Activated CD8-positive, alpha-beta memory T cell treated with anti-CD3 and anti-CD28 coated beads, Interleukin-2, amount 50 U/mL, for 1 hour (primary cell): ENCODE results near the gene CUX1.
"Not testable (repeated sequence)": the region's sequence is repeated elsewhere in the genome, so short reads cannot be mapped to it uniquely, and the experiment has no call there.

Source experiments
- DNase-seq: peaks from one replicate; pipeline ENCODE4 v3.0.0-alpha.2; 2020; ENCODE audit errors: extremely low read depth

CUX1 gene

DNA sequence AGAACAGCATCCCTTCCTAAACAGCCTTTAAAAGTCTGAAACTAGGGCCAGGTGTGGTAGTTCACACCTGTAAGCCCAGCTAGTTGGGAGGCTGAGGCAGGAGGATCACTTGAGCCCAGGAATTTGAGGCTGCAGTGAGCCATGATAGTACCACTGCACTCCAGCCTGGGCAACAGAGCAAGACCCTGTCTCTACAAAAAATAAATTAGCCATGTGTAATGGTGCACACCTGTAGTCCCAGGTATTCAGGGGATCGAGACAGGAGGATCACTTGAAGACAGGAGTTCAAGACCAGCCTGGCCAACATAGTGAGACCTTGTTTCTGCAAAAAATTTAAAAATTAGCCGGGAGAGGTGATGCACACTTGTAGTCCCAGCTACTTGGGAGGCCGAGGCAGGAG lies 325.0 kb downstream of the CUX1 start:
- not testable (repeated sequence) for DNase-seq

DNA sequence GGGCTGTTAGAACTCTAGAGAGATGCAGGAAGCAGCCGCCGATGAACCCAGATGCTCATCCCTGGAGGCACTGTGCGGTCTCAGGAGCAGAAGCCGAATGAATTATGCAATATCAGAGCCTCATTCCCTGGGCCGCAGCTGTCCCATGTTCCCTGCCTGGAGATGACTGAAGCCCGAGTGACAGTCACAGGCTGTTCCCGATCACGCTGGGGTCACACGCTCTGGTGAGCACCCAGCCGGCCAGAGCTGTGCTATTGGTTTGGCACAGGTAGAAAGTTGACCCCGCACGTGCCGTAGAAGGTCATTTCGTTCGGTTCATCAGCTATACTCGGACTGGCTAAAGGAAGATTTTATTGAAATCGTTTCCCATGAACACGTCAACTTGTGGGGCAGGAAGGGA lies 328.7 kb downstream of the CUX1 start:
- no peak for DNase-seq

DNA sequence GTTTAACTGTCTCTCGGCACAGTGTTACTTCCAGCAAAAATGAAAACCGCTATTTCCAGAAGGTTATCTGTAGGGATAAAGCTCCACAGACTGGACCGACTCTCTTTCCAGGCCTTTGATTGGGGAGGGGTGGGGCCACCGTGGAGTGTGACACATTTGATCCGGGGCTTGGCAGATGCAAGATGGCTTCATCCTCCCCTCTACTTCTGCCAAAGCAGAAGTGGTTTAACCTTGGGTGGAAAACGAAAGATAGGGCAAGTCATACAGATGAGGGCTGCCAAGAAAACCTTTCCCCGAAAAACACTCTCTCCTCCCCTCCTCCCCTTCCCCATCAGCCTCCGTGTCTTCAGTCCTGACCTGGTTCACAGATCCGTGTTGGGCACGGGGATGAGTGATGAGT lies 329.6 kb downstream of the CUX1 start:
- DNase-seq: no peak

DNA sequence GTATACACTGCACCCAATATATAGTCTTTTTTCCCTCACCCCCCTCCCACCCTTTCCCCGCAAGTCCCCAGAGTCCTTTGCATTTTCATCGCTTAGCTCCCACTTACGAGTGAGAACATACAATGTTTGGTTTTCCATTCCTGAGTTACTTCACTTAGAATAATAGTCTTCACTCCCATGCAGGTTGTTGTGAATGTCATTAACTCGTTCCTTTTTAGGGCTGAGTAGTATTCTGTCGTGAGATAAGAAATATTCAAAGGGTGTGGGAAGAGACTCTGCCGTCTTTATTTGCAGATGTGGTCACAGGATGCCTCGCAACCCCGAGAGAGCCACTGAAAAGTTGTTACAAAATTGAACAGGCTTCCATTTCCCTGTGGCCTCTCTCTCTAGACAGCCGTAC lies 331.4 kb downstream of the CUX1 start:
- no peak for DNase-seq

DNA sequence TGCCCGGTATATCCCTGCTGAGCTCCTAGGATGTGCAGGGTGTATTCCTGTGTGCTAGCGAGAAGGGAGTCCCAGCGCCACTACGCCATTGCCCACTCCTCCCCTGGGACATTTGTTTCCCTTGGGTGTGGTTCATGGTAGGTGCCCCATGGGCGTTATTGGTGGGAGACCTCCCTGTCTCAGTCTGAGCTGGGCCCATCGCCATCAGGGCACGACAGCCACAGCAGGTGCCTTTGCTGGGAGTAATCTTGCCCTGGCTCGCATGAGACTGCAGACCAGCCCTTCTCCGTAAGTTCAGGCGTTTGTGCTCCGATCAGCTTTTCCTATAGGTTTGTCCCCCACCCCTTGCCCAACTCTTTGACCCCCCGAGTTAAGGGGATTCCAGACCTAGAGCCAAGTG lies 332.0 kb downstream of the CUX1 start:
- DNase-seq: no peak

DNA sequence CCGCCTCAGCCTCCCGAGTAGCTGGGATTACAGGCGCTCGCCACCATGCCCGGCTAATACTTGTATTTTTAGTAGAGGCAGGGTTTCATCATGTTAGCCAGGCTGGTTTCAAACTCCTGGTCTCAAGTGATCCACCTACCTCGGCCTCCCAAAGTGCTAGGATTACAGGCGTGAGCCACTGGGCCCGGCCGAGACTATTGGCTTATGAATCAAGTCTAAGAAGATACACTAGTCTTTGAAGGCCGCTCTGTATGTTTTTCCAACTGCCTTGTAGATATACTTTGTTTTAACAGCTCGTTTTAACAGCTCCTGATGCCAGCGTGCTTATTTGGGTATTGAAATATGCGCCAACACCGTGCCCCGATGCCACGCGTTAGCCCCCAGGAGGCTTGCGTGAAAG lies 332.8 kb downstream of the CUX1 start:
- no peak for DNase-seq

DNA sequence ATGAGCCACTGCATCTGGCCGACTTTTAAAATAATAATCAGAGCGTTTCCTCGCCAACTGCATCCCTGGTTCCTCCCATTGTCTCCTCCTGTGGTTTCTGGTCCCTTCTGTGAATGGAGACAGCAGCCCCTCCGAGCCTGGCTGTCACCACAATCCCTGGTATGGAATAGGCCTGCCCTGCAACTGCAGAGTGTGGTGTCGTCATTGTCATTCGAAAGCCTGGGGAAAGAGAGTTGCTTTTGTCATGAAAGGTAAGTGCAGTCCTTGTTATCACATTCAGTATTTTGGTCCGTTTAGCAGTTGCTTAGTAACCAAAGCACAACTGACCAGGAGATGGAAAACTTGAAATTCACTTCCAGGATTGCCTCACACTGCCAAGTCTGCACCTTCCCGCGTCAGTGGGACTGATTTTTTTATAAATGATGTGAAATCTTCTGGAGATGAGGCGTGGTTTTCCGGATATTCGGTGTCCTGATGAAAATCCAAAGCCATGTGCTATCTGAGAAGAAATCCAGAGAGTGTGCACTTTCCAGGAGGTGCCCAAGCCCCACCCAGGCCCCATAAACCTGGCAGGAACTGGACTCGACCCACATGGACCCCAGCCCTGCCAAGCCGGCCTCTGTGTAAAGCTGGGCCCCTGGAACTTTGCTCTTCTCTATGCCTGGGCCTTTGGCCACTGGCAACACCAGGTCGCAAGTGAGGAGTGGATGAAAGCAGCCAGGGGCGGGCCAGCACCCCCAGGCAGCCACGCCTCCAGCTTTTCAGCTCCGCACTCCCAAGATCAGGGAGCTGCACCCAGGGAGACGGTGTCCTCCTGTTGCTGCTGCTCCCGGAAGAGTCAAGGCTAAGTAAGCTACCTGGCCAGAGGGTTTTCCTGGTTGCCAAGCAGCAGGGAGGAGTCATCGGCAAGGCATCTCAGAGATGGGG lies 335.5 kb downstream of the CUX1 start:
- no peak for DNase-seq

DNA sequence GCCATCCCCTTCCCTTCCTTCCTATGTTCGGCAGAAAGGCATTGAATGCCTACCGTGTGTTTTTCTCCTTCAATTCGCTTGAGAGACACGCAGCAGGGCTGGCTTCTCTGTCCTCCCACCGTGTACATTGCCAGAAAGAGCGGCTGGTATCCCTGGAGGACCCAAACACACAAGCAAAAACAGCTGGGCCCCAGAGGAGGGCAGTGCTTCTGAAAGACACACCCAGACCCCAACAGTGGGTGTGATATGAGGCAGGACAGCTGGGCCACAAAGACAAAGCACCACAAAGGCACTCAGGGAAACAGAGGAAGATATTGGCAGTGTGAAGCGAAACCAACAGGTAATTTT lies 336.1 kb downstream of the CUX1 start:
- no peak for DNase-seq

DNA sequence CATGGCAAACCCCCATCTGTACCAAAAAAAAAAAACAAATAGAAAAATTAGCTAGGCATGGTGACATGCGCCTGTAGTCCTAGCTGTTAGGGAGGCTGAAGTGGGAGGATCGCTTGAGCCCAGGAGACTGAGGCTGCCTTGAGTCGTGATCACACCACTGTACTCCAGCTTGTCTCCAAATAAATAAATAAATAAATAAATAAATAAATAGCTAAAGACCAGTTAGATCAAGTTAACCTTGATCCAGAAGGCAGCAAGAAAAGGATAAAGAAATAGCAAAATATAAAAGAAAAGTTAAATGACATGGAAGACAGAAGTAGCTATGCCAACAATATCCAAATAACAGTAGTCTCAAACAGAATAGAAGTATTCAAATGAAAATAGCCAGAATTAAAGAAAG lies 337.0 kb downstream of the CUX1 start:
- no peak for DNase-seq

DNA sequence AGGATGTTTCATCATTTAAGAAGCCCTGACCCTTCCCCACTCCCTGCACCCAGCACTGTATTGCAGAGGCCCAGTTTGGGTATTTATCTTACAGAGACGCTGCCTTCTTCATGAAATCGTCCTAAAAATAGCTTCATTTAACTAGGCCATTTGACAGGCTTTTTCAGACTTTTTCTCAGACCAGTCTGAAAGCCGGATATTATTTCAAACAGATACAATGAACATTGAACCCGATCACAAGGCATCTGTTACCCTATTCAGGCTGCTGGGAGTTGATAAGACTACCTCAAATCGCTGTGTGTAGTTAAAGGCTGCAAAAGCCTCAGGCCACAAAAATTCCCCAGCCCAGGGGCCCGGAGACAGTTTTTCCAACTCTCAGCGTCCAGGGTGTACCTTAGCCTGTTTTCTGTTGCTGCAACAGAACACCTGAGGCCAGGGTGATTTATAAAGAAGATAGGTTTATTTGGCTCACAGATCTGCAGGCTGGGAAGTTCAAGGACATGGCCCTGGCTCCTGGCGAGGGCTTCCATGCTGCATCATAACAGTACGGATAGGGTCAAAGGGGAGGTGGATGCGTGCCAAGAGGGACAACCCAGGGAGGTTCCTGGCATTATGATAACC lies 338.5 kb downstream of the CUX1 start:
- DNase-seq: no peak

DNA sequence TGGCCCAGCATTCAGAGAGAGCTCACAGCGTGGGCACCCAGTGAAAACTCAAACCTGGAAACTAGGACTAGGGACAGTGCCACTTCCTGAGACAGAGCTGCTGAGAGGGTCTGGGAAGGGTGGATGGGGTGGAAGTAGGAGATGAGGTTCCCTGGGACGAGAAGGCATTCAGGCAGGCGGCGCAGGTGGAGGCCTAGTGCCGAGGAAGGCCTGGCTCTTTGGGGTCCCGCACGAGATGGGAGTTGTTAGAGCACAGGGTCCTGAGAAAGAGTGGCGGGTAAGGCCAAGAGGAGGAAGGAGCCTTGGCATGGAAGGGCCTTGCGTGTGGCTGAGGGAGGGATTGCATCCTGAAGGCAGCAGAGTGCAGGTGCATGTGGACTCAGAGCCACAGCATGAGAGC lies 339.4 kb downstream of the CUX1 start:
- DNase-seq: no peak

DNA sequence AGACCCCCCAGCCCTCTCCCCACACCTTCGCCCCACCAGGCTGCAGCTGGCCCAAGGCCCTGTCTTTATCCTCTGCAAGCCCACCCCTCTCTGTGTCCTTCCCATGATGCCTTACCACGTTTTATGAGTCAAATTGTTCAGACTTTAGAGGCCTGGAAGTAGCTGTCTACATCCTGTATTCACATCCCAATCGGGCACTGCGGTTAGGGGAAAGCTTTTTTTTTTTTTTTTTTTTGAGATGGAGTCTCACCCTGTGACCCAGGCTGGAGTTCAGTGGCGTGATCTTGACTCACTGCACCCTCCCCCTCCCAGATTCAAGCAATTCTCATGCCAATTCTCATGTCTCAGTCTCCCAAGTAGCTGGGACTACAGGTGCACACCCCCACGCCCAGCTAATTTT lies 347.7 kb downstream of the CUX1 start:
- no peak for DNase-seq

DNA sequence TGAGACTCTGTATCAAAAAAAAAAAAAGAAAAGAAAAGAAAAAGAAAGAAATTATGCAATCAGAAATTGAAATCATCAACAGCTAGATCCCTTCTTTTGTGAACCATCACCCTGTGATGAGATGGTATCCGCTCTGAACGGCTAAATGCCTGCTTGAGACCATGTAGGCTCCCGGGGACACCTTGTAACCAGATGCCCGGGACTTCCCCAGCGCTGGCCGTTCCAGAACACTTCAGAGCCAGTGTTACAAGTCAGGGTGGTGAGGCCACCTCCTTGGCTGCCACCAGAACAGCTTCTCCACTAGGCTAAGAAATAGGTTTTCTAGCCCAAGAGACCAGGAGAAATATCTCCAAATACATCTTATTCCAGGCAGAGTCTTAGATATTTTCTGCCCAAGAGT lies 349.8 kb downstream of the CUX1 start:
- DNase-seq: no peak

DNA sequence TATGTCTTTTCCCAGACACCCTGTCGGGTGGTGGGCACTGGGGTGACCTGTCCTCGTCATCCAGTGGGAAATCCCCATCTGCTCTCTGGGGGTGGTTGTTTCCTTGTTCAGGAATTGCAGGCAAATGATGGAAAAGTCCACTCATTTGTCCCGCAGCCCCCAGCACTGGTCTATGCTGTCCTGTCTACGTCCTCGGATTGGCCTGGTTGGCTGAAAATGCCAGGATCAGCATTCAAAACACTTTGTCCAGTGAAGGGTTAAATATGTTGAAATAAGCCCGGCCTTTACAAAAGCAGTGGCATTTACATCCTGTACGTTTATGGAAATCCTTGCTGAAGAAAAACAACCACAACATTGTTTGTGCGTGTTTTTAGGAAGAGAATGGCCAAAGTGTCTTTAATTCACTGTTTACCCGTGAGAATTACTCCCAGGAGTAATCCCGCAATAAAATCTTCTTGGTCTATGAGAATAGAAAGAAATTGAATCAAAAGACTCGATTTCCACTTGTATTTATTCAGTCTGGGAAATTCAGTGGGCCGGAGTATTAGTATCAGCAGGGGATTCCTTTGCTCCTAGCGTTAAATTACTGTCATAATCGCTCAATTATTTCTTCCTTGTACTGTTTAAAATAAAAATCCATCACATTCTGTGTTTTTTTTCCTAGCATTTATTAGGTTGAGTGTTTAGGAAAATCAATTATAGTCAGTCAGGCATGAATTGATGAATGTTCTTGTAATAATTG lies 352.4 kb downstream of the CUX1 start:
- no peak for DNase-seq

DNA sequence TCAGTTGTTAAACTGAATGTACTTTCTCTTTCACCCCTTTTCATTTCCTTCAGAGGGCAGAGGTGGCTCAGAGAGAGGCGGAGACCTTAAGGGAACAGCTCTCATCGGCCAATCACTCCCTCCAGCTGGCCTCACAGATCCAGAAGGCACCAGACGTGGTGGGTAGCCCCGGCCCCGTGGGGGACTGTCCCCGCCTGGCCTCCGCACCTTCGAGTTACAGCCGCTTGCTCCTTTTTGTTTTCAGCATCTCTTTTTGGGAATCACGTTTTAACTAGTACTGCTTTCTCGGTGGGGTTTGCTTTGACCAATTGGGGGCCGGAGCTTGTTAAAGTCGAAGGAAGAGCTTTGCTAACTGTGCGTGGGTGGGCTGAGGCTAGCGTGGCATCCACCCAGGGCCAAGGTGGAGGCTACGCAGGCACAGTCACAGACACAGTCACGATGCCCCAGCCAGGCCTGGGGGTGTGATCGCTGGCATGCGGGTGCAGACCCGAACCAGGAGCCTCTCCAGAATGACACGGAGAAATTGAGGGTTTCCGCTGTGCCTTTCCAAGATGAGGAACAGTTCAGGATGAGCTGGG lies 353.1 kb downstream of the CUX1 start:
- DNase-seq: no peak

DNA sequence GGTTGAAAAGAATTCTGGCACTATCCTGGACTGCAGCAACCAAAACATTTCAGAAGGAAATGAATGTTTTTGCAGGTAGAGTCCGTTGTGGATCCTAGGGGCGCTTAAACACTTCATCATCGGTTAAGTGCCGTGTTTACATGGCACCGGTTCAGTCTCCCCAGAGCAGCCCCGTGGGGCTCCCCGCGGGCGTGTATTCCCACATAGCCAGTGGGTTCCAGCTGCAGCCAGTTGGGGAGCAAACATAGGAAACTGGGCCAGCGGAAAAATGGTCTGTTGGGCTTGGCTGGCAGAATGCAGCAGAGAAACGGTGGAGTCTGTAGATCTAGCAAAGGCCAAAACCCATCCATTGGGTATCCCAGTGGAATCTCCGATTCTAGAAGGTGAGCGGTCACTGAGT lies 356.2 kb downstream of the CUX1 start:
- no peak for DNase-seq

DNA sequence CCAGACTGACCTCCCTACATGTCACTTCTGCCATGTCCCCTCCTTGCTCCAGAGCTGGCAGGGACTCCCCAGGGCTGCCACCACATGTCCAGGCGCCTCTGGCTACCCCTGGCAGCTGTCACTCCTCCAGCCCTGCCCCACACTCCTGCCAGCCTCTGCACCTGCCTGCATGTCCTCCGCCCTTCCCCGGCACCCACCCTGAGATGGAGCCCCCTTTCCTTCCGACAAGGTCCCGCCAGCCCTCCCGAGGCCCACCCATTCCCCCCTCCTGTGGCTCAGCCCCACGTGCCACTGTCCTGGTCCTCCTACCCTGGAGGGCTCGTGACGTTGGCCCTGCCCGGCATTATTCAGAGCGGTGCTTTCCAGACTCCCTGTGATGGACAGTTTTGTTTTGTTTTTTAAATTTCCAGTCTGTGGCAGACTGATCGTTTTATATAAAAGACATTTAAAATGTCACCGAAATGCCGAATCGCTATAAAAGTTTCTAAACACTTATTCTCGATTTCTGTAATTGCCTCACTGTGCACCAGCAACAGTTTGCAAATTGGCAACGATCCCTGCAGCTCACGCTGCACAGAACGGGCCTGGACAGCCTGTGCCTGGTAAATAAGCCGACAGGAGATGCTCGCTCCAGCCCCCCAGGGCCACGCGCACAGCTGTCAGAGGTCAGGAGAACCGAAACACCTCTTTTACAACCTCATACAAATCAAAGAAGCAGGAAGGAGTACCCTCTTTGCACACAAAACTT lies 358.2 kb downstream of the CUX1 start:
- DNase-seq: no peak

DNA sequence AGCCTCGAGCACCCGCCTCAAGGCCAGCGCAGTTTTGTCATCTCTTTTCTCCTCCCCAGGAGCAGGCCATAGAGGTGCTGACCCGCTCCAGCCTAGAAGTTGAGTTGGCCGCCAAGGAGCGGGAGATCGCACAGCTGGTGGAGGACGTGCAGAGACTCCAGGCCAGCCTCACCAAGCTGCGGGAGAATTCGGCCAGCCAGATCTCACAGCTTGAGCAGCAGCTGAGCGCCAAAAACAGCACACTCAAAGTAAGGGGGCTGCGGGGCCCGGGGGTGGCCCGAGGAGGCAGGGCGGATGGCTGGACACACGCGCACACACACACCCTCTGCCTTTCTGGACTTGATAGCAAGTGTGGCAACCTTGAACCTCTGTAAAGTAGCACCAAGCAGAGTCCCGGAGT lies 361.0 kb downstream of the CUX1 start:
- DNase-seq: no peak

DNA sequence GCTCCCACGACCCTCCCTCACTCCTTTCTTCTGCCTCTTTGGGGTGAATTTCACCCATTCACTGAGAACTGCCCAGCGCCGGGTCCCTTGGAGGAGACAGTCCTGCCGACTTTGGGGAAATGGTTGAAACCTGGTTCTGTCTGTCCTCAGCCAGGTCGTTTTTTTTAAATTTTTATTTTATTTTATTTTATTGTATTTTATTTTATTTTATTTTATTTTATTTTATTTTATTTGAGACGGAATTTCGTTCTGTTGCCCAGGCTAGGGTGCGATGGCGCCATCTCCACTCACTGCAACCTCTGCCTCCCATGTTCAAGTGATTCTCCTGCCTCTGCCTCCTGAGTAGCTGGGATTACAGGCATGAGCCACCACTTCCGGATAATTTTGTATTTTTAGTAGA lies 363.3 kb downstream of the CUX1 start:
- no peak for DNase-seq

DNA sequence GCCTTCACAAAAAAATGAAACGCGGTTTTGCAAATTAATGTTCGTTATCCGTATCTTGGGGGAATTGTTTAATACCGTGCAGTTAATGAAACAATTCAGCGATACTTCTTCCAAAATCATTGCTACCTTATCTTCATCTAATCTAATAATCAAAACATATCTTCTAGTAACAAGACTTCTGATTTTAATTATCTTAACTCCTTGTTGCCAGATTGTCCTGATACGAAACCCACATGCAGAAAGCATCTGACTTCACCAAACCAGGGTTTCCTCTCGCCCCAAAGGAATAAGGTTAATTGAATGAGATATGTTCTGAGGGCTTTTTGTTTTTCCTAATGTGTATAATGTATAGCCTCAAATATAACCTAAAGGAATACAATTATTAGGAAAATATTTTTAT lies 364.1 kb downstream of the CUX1 start:
- DNase-seq: no peak

DNA sequence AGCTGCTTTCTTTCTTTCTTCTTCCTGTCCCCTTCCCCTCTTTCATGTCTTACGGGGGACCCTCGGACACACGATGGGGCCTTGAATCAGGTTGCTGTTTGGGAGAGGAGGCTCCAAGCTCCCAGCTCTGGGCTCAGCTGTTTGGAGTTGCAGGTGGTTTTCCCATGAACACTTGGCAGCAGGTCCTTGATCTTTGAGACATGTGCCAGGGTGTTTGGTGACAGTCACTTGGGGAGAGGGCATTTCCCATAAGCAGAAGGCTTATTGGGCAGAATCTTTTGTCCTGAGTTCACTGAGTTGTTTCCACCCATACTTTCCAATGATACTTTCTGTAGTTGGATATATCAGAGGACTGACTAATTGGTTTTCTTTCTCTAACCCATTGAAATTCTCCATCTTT lies 364.6 kb downstream of the CUX1 start:
- no peak for DNase-seq

DNA sequence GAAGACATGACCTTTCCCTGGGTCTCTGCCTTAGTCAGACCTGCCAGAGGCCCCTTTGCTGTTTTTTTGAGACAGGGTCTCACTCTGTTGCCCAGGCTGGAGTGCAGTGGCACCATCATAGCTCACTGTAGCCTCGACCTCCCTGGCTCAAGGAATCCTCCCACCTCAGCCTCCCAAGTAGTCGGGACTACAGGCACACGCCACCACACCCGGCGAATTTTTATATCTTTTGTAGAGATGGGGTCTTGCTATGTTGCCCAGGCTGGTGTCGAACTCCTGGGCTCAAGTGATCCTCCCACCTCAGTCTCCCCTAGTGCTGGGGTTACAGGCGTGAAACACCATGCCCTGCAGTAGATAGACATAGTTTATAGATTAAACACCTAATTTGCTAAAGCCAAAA lies 366.4 kb downstream of the CUX1 start:
- DNase-seq: not testable (repeated sequence)
